Natural killer cell (primary cell): ENCODE data around the gene GNB5. TPM values are rescaled to one million over a fixed set of nuclear protein-coding genes. Genes with fewer than 3 reads are reported as not detected.

Experiments
- ATAC-seq, 3 donors: fragments of 150-1000 bp in 2 of 3; fragments of 200-7000 bp in 1 of 3; cut with Tn5 transposase; 1 replicate in 1 of 3; 2 replicates in 2 of 3; pipeline ENCODE4 v1.10.0; 2021; ENCODE audit warnings: mild to moderate bottlenecking in 2 of 3, moderate library complexity in 2 of 3
- DNase-seq, 2 donors: peaks; one replicate each; pipeline versions ENCODE4 v3.0.0 to v3.0.0-alpha.2; 2013 to 2021; ENCODE audit warnings: mixed read lengths in 1 of 2
- H3K27ac ChIP-seq: one replicate; pipeline ENCODE4 v1.5.1; 2013; ENCODE audit warnings: mild to moderate bottlenecking, low read length
- H3K27me3 ChIP-seq: one replicate; pipeline ENCODE4 v1.6.1; 2013; ENCODE audit warnings: low read length; ENCODE audit not compliant: control insufficient read depth, insufficient read depth
- H3K36me3 ChIP-seq: one replicate; pipeline ENCODE4 v1.6.1; 2013; ENCODE audit warnings: low read length; ENCODE audit not compliant: control insufficient read depth, insufficient read depth
- H3K4me1 ChIP-seq: one replicate; pipeline ENCODE4 v1.6.1; 2013; ENCODE audit warnings: low read length; ENCODE audit not compliant: control insufficient read depth, insufficient read depth
- H3K4me3 ChIP-seq: one replicate; pipeline ENCODE4 v1.5.1; 2013; ENCODE audit warnings: low read length
- H3K9me3 ChIP-seq: one replicate; pipeline ENCODE4 v1.6.1; 2013; ENCODE audit warnings: low read length; ENCODE audit not compliant: control insufficient read depth, insufficient read depth
- H3K27ac Mint-ChIP-seq, 2 donors: one replicate each; pipeline ENCODE4 v1.8.0; 2022; ENCODE audit warnings: mild to moderate bottlenecking in 2 of 2, mixed read lengths in 2 of 2, moderate library complexity in 1 of 2
- H3K27me3 Mint-ChIP-seq, 2 donors: one replicate each; pipeline ENCODE4 v1.8.0; 2022; ENCODE audit warnings: low read depth in 2 of 2, mixed read lengths in 2 of 2
- H3K36me3 Mint-ChIP-seq: one replicate; pipeline ENCODE4 v1.8.0; 2022; ENCODE audit warnings: mixed read lengths
- H3K4me1 Mint-ChIP-seq, 2 donors: one replicate each; pipeline ENCODE4 v1.8.0; 2022; ENCODE audit warnings: mixed read lengths in 2 of 2
- H3K4me3 Mint-ChIP-seq: one replicate; pipeline ENCODE4 v1.8.0; 2022; ENCODE audit warnings: mild to moderate bottlenecking, moderate library complexity, mixed read lengths
- H3K9me3 Mint-ChIP-seq, 2 donors: one replicate each; pipeline ENCODE4 v1.8.0; 2022; ENCODE audit warnings: mixed read lengths in 2 of 2
- CTCF ChIP-seq: fragments of 200-600 bp; IDR thresholded peaks from one replicate; pipeline ENCODE4 v1.8.0; 2022; ENCODE audit warnings: antibody characterized with exemption
- WGBS: methylation state at CpG from one replicate; pipeline ENCODE4 v1.1.7; 2013; ENCODE audit warnings: missing lambda C conversion rate; ENCODE audit not compliant: insufficient coverage; 5-methylcytosine and 5-hydroxymethylcytosine counted together
- intact Hi-C: fragments of 100-400 bp; cut with micrococcal nuclease; formaldehyde crosslinking; loops from one replicate; pipeline ENCODE4 v1.14.2; 2022
- total RNA-seq, 4 donors: library from RNA; stranded (reverse); fragments of 120-200 nt in 1 of 4; gene quantifications; one replicate each; pipeline versions ENCODE4 v1.2.3 to v1.2.4, GENCODE V29; 2013 to 2022

The GNB5 gene
- total RNA-seq, 3 donors from 2014 or later (not counting 1 experiment from before 2014, with no cell fraction given): 22.5 to 31.3 (median 23.0) TPM

DNA sequence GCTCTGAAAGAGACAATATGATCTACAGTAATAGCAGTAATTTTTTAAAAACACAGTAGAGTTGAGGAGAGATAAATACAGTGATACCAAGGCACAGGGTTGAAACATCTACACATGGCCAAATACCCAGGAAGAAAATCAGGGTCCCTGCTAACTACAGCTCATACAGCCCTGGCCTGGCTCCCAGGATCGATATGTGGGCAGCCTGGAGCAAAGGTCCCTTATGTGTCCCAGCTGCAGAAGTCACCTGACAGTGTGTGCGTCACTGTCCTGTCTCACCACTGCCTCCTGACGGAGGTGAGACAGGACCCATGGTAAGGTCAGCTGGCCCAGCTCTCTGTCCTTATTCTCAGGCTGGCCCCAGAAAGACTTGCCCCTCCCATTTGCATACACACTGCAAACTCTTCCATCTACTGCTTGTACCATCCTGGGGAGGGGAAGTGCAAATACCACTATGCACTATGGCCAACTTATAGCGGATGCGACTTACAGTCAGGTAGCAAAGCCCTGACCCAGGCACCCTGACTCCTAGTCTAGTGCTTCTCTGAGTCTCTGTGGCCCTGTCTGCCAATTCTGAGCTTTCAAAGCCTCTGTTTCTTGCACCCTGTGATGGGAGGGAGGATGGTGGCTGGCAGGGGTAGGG, 56.6 kb downstream of the GNB5 start:
- Histone ChIP-seq H3K4me1 (peaks cover 21% of the 10 kb centered on the region), H3K9me3 (no peaks in the 10 kb centered on the region), H3K4me3 (no peak overlapping the region), H3K36me3 (peaks cover 17% of the 10 kb centered on the region), H3K27ac (no peak overlapping the region), H3K27me3 (no peaks in the 10 kb centered on the region)
- Mint-ChIP-seq H3K27me3 (no peaks in the 10 kb centered on the region), H3K36me3 (no peaks in the 10 kb centered on the region), H3K4me3 (no peak overlapping the region), H3K4me1 (peaks cover 8 to 19% of the 10 kb centered on the region in 2 donors), H3K27ac (no peak overlapping the region), H3K9me3 (no peaks in the 10 kb centered on the region)
- ATAC-seq (no peak), DNase-seq (no peak)
- TF ChIP-seq CTCF: no peak
- 92% methylated on average over 5 of the region's 5 CpGs for WGBS
- intact Hi-C loops: no loop called here

DNA sequence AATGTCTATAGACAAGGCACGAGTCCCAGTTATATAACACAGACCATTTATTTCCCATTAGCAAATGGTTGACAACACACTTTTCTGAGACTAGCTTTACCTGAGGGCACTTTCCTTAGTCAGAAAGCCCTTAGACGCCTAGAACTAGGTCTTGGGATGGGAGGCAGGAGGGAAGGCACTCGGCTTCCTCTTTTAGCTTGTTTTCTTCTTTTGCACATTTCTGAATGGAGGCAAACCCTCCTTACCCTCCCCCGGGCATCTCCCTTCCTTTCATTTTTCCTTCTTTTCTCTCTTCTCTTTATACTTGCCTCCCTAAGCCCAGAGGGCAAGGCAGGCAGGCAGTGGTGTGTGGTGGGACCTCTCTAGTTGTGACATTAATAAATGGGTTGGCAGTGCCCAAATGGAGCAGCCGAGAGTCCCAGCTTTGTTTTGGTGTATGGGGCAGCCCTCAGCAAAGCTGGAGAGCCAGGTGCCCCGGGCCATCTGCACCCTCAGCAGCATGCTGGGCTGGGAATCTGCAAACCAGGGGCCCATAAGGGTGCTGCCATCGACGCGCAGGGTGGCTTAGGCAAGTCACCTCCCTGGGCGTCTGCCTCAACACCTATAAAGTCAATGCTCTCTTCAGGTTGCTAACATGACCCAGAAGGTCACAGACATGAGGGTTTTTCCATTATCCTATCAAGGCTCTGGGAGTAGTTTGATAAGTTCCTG, 57.5 kb downstream of the GNB5 start:
- no peak overlapping the region for H3K4me3 ChIP-seq
- H3K36me3 Mint-ChIP-seq: no peaks in the 10 kb centered on the region
- WGBS: 94% methylated on average over 10 of the region's 10 CpGs
- intact Hi-C loops: no loop called here
- H3K4me3 Mint-ChIP-seq: no peak overlapping the region
- peaks cover 17% of the 10 kb centered on the region for H3K36me3 ChIP-seq
- no peaks in the 10 kb centered on the region for H3K9me3 ChIP-seq
- H3K27me3 Mint-ChIP-seq: no peaks in the 10 kb centered on the region
- no peaks in the 10 kb centered on the region for H3K27me3 ChIP-seq
- H3K27ac Mint-ChIP-seq: no peak overlapping the region
- DNase-seq (no peak), ATAC-seq (no peak)
- H3K27ac ChIP-seq: no peak overlapping the region
- H3K9me3 Mint-ChIP-seq: no peaks in the 10 kb centered on the region
- H3K4me1 Mint-ChIP-seq: peaks cover 8 to 19% of the 10 kb centered on the region in 2 donors
- no peak for TF ChIP-seq CTCF
- peaks cover 21% of the 10 kb centered on the region for H3K4me1 ChIP-seq

- DNase-seq (no peak), ATAC-seq (no peak)
- Histone ChIP-seq H3K4me3 (no peak overlapping the region), H3K27ac (no peak overlapping the region), H3K36me3 (peaks cover 15% of the 10 kb centered on the region), H3K4me1 (peaks cover 15% of the 10 kb centered on the region), H3K27me3 (no peaks in the 10 kb centered on the region), H3K9me3 (no peaks in the 10 kb centered on the region)
- Mint-ChIP-seq H3K27me3 (no peaks in the 10 kb centered on the region), H3K27ac (no peak overlapping the region), H3K36me3 (no peaks in the 10 kb centered on the region), H3K4me1 (peaks cover 8 to 16% of the 10 kb centered on the region in 2 donors), H3K9me3 (no peaks in the 10 kb centered on the region), H3K4me3 (no peak overlapping the region)
- intact Hi-C loops: no loop called here
- TF ChIP-seq CTCF: no peak
These were observed 59.1 kb downstream of the GNB5 start for GRCh38 chr15:52132066-52132465.
